Measurements from ENCODE around the gene CPVL. TPM values are rescaled to one million over a fixed set of nuclear protein-coding genes. Genes with fewer than 3 reads are reported as not detected.

Gene CPVL
- total RNA-seq (2014; rRNA removed; shearing (Covaris generic); ENCODE audit: low replicate concordance): 7.0 and 8.9 TPM in 2 replicates

- Histone ChIP-seq H3K27me3 (peaks cover 39% of the 10 kb centered on the region), H3K36me3 (no peaks in the 10 kb centered on the region), H3K9me3 (no peaks in the 10 kb centered on the region), H3K4me3 (peak within 1 kb of the TSS; percentile 40)
- DNase-seq: peak; percentile 45
These were observed at the start of gene CPVL for GRCh38 chr7:29146057-29146706. TSS of gene CPVL (minus strand) at chr7:29146537. CDS start at chr7:29121061, 25,476 bp downstream.

GRCh38 chr7:29194594-29195427 lies 48.5 kb upstream of the CPVL start, which contains the start of gene CHN2:
TSS of gene CHN2 (plus strand) at chr7:29194775.
- Histone ChIP-seq H3K4me3 (peak within 1 kb of the TSS; percentile 67), H3K9me3 (no peaks in the 10 kb centered on the region), H3K27me3 (peaks cover 4% of the 10 kb centered on the region; the same call in 1 of the 2 replicates), H3K36me3 (no peaks in the 10 kb centered on the region)
- peak; percentile 66 for DNase-seq

- peaks cover 4% of the 10 kb centered on the region; the same call in 1 of the 2 replicates for H3K27me3 ChIP-seq
These were observed 47.9 kb upstream of the CPVL start for GRCh38 chr7:29194206-29194593.

GRCh38 chr7:29193316-29194205 lies 47.2 kb upstream of the CPVL start:
- Histone ChIP-seq H3K36me3 (no peaks in the 10 kb centered on the region), H3K9me3 (no peaks in the 10 kb centered on the region), H3K27me3 (peaks cover 4% of the 10 kb centered on the region; the same call in 1 of the 2 replicates), H3K4me3 (no peak overlapping the region)
- DNase-seq: no peak

More at GRCh38 chr7:29194206-29194593, 47.9 kb upstream of the CPVL start:
- no peaks in the 10 kb centered on the region for H3K36me3 ChIP-seq
- peak; percentile 48 for DNase-seq
- peak overlapping the region; percentile 67 for H3K4me3 ChIP-seq
- H3K9me3 ChIP-seq: no peaks in the 10 kb centered on the region

GRCh38 chr7:29192811-29193210 lies 46.5 kb upstream of the CPVL start:
- Histone ChIP-seq H3K36me3 (no peaks in the 10 kb centered on the region), H3K27me3 (peaks cover 4% of the 10 kb centered on the region; the same call in 1 of the 2 replicates), H3K4me3 (no peak overlapping the region), H3K9me3 (no peaks in the 10 kb centered on the region)
- no peak for DNase-seq

GRCh38 chr7:29192323-29192722 lies 46.0 kb upstream of the CPVL start:
- no peak for DNase-seq
- peaks cover 4% of the 10 kb centered on the region; the same call in 1 of the 2 replicates for H3K27me3 ChIP-seq
- no peaks in the 10 kb centered on the region for H3K36me3 ChIP-seq
- no peak overlapping the region for H3K4me3 ChIP-seq
- no peaks in the 10 kb centered on the region for H3K9me3 ChIP-seq

GRCh38 chr7:29190349-29191045 lies 44.2 kb upstream of the CPVL start:
- no peaks in the 10 kb centered on the region for H3K36me3 ChIP-seq
- no peaks in the 10 kb centered on the region; the same call in 1 of the 2 replicates for H3K27me3 ChIP-seq
- no peaks in the 10 kb centered on the region for H3K9me3 ChIP-seq
- DNase-seq: no peak
- no peak overlapping the region for H3K4me3 ChIP-seq

GRCh38 chr7:29189743-29190201 lies 43.4 kb upstream of the CPVL start:
- no peak overlapping the region for H3K4me3 ChIP-seq
- no peaks in the 10 kb centered on the region for H3K36me3 ChIP-seq
- no peaks in the 10 kb centered on the region; the same call in 1 of the 2 replicates for H3K27me3 ChIP-seq
- no peaks in the 10 kb centered on the region for H3K9me3 ChIP-seq
- DNase-seq: peak; percentile 22

- H3K4me3 ChIP-seq: no peak overlapping the region
- DNase-seq: no peak
- no peaks in the 10 kb centered on the region for H3K36me3 ChIP-seq
- no peaks in the 10 kb centered on the region for H3K27me3 ChIP-seq
- no peaks in the 10 kb centered on the region for H3K9me3 ChIP-seq
These were observed 39.3 kb upstream of the CPVL start for GRCh38 chr7:29185613-29186012.

- no peak for DNase-seq
- Histone ChIP-seq H3K9me3 (no peaks in the 10 kb centered on the region), H3K36me3 (no peaks in the 10 kb centered on the region), H3K27me3 (no peaks in the 10 kb centered on the region), H3K4me3 (no peak overlapping the region)
These were observed 38.3 kb upstream of the CPVL start for GRCh38 chr7:29184599-29184998.

GRCh38 chr7:29179115-29179514 lies 32.8 kb upstream of the CPVL start:
- H3K4me3 ChIP-seq: no peak overlapping the region
- H3K27me3 ChIP-seq: no peaks in the 10 kb centered on the region
- no peaks in the 10 kb centered on the region for H3K9me3 ChIP-seq
- no peak for DNase-seq
- no peaks in the 10 kb centered on the region for H3K36me3 ChIP-seq

GRCh38 chr7:29177963-29178600 lies 31.7 kb upstream of the CPVL start:
- peak; percentile 85 for DNase-seq
- Histone ChIP-seq H3K4me3 (no peak overlapping the region), H3K9me3 (no peaks in the 10 kb centered on the region), H3K36me3 (no peaks in the 10 kb centered on the region), H3K27me3 (no peaks in the 10 kb centered on the region)

- Histone ChIP-seq H3K36me3 (no peaks in the 10 kb centered on the region), H3K4me3 (no peak overlapping the region), H3K27me3 (no peaks in the 10 kb centered on the region), H3K9me3 (no peaks in the 10 kb centered on the region)
- no peak for DNase-seq
These were observed 27.1 kb upstream of the CPVL start for GRCh38 chr7:29173458-29173857.

- Histone ChIP-seq H3K36me3 (no peaks in the 10 kb centered on the region), H3K4me3 (no peak overlapping the region), H3K9me3 (no peaks in the 10 kb centered on the region), H3K27me3 (no peaks in the 10 kb centered on the region)
- DNase-seq: no peak
These were observed 24.4 kb upstream of the CPVL start for GRCh38 chr7:29170781-29171180.

- no peak for DNase-seq
- no peak overlapping the region for H3K4me3 ChIP-seq
- no peaks in the 10 kb centered on the region for H3K36me3 ChIP-seq
- H3K27me3 ChIP-seq: peaks cover 2% of the 10 kb centered on the region; the same call in 1 of the 2 replicates
- H3K9me3 ChIP-seq: no peaks in the 10 kb centered on the region
These were observed 21.4 kb upstream of the CPVL start for GRCh38 chr7:29167721-29168120.
